SK-N-SH (cell line): Measurements from ENCODE around the gene PLCG2. TPM values are rescaled to one million over a fixed set of nuclear protein-coding genes. Genes with fewer than 3 reads are reported as not detected.

Source experiments
- CTCF ChIA-PET: fragments of 300-600, 350-600 bp; formaldehyde crosslinking; extraction: SDS; loops from one replicate; lab custom pipeline; 2021; lab: Yijun Ruan, JAX
- POLR2A ChIA-PET: fragments of 350-600 bp; sonication (Branson Sonifier 250); formaldehyde crosslinking; extraction: SDS; loops from one replicate; lab custom pipeline; 2020; ENCODE audit warnings: antibody characterized with exemption, inconsistent platforms; lab: Yijun Ruan, JAX
- DNase-seq: peaks from one replicate; pipeline ENCODE4 v3.0.0; 2012
- H2AFZ ChIP-seq: fragments of 200-600 bp; sonication (generic); 2 replicates; pipeline ENCODE4 v1.8.1; 2016; ENCODE audit warnings: antibody characterized with exemption, mild to moderate bottlenecking, low read depth
- H3F3A ChIP-seq: fragments of 200-600 bp; sonication (generic); replicated peaks from 2 replicates; pipeline ENCODE3; 2016; ENCODE audit warnings: antibody characterized with exemption, mild to moderate bottlenecking; ENCODE audit not compliant: insufficient read depth
- H3K27ac ChIP-seq, 2 experiments: fragments of 200-500 bp in 1 of 2; fragments of 200-600 bp in 1 of 2; sonication (Bioruptor generic) in 1 of 2; sonication (generic), shearing (Covaris generic) in 1 of 2; 2 replicates each; pipeline versions ENCODE4 v1.5.1 to v1.6.1; 2014 to 2016; ENCODE audit warnings: low read depth in 2 of 2, inconsistent platforms in 1 of 2, low read length in 1 of 2, mild to moderate bottlenecking in 1 of 2, mixed read lengths in 1 of 2
- H3K27me3 ChIP-seq: fragments of 200-600 bp; sonication (generic), shearing (Covaris generic); 2 replicates; pipeline ENCODE4 v1.6.1; 2016; ENCODE audit warnings: mixed run types; ENCODE audit not compliant: insufficient read depth
- H3K36me3 ChIP-seq, 2 experiments: fragments of 200-500 bp in 1 of 2; fragments of 200-600 bp in 1 of 2; sonication (Bioruptor generic) in 1 of 2; sonication (generic) in 1 of 2; replicated peaks in 1 of 2; 2 replicates each; pipeline versions ENCODE3 to v1.5.1; 2014 to 2016; ENCODE audit warnings: low read length in 1 of 2, mild to moderate bottlenecking in 1 of 2; ENCODE audit not compliant: insufficient read depth in 2 of 2, control insufficient read depth in 1 of 2
- H3K4me1 ChIP-seq, 2 experiments: fragments of 200-500 bp in 1 of 2; fragments of 200-600 bp in 1 of 2; sonication (Bioruptor generic) in 1 of 2; sonication (generic), shearing (Covaris generic) in 1 of 2; 2 replicates each; pipeline versions ENCODE4 v1.5.1 to v1.6.1; 2014 to 2016; ENCODE audit warnings: low read depth in 1 of 2, low read length in 1 of 2, mixed run types in 1 of 2; ENCODE audit not compliant: insufficient read depth in 2 of 2, control insufficient read depth in 1 of 2
- H3K4me2 ChIP-seq: fragments of 200-600 bp; sonication (generic), shearing (Covaris generic); 2 replicates; pipeline ENCODE4 v1.6.1; 2017; ENCODE audit warnings: mixed run types
- H3K4me3 ChIP-seq, 2 experiments: fragments of 200-500 bp in 1 of 2; fragments of 200-600 bp in 1 of 2; sonication (Bioruptor generic) in 1 of 2; sonication (generic), shearing (Covaris generic) in 1 of 2; 2 replicates each; pipeline versions ENCODE4 v1.5.1 to v1.8.1; 2014 to 2016; ENCODE audit warnings: low read depth in 2 of 2, inconsistent platforms in 1 of 2, low read length in 1 of 2, mild to moderate bottlenecking in 1 of 2, mixed read lengths in 1 of 2, moderate library complexity in 1 of 2
- H3K79me2 ChIP-seq: fragments of 200-600 bp; sonication (generic); 2 replicates; pipeline ENCODE4 v1.8.1; 2017; ENCODE audit warnings: mild to moderate bottlenecking; ENCODE audit not compliant: insufficient read depth
- H3K9ac ChIP-seq: fragments of 200-600 bp; sonication (generic); 2 replicates; pipeline ENCODE4 v1.6.1; 2017; ENCODE audit warnings: mixed run types
- H3K9me2 ChIP-seq: fragments of 200-600 bp; sonication (generic); 2 replicates; pipeline ENCODE4 v1.6.1; 2017; ENCODE audit warnings: mixed run types
- H3K9me3 ChIP-seq: fragments of 200-600 bp; sonication (generic); 2 replicates; pipeline ENCODE4 v1.6.1; 2017; ENCODE audit warnings: mixed run types, mild to moderate bottlenecking, moderate library complexity
- H4K20me1 ChIP-seq: fragments of 200-600 bp; sonication (generic); 2 replicates; pipeline ENCODE4 v1.6.1; 2017; ENCODE audit warnings: mild to moderate bottlenecking, mixed run types; ENCODE audit not compliant: insufficient read depth
- ELF1 ChIP-seq: IDR thresholded peaks from 2 replicates; pipeline ENCODE4 v1.4.0; 2012
- EZH2phosphoT487 ChIP-seq: fragments of 200-600 bp; sonication (generic); IDR thresholded peaks from 2 replicates; pipeline ENCODE4 v1.6.1; 2017; ENCODE audit warnings: low read depth, mixed run types, mild to moderate bottlenecking, antibody characterized with exemption, moderate library complexity, borderline replicate concordance
- FOSL2 ChIP-seq: IDR thresholded peaks from 2 replicates; pipeline ENCODE4 v1.4.0; 2012; ENCODE audit warnings: low read depth, mild to moderate bottlenecking, moderate library complexity, borderline replicate concordance
- GABPA ChIP-seq: IDR thresholded peaks from 2 replicates; pipeline ENCODE4 v1.4.0; 2012; ENCODE audit warnings: low read depth, mild to moderate bottlenecking
- GATA2 ChIP-seq: sonication (generic); formaldehyde crosslinking; IDR thresholded peaks from 2 replicates; pipeline ENCODE4 v1.5.0; 2020; ENCODE audit warnings: mild to moderate bottlenecking, missing genetic modification reagents
- JUND ChIP-seq: IDR thresholded peaks from 2 replicates; pipeline ENCODE4 v1.4.0; 2012
- MEF2A ChIP-seq: IDR thresholded peaks from 2 replicates; pipeline ENCODE4 v1.4.0; 2012; ENCODE audit warnings: low read depth, borderline replicate concordance
- MXI1 ChIP-seq: IDR thresholded peaks from 2 replicates; pipeline ENCODE4 v1.6.1; 2012; ENCODE audit warnings: mild to moderate bottlenecking, low read depth, low read length, improper control_type of control experiment
- NFIC ChIP-seq: IDR thresholded peaks from 2 replicates; pipeline ENCODE4 v1.4.0; 2012; ENCODE audit warnings: borderline replicate concordance
- NRF1 ChIP-seq: IDR thresholded peaks from 2 replicates; pipeline ENCODE4 v1.6.1; 2012; ENCODE audit warnings: low read depth, mild to moderate bottlenecking, low read length
- POLR2AphosphoS5 ChIP-seq: IDR thresholded peaks from 2 replicates; pipeline ENCODE4 v1.6.1; 2012; ENCODE audit warnings: low read depth, low read length
- RCOR1 ChIP-seq: fragments of 150-350 bp; IDR thresholded peaks from 2 replicates; pipeline ENCODE4 v1.6.1; 2017; ENCODE audit warnings: antibody characterized with exemption, low read length
- RFX5 ChIP-seq: IDR thresholded peaks from 2 replicates; pipeline ENCODE4 v1.6.1; 2012; ENCODE audit warnings: mild to moderate bottlenecking, improper control_type of control experiment, low read length
- TAF1 ChIP-seq: IDR thresholded peaks from 2 replicates; pipeline ENCODE4 v1.6.1; 2012; ENCODE audit warnings: low read depth, mild to moderate bottlenecking, low read length, moderate library complexity, borderline replicate concordance
- TCF12 ChIP-seq: IDR thresholded peaks from 2 replicates; pipeline ENCODE4 v1.4.0; 2012
- YY1 ChIP-seq: IDR thresholded peaks from 2 replicates; pipeline ENCODE4 v1.4.0; 2012; ENCODE audit warnings: low read depth, mild to moderate bottlenecking
- WGBS: methylation state at CpG from one replicate; pipeline ENCODE4 v1.1.6; 2017; ENCODE audit warnings: low lambda C conversion rate; 5-methylcytosine and 5-hydroxymethylcytosine counted together
- polyA plus RNA-seq, 3 experiments: library from polyadenylated mRNA; depleted of rRNA; stranded (reverse); fragments of >200 nt; gene quantifications; 2 replicates each; pipeline ENCODE4 v1.2.3, GENCODE V29; 2012
- TF ChIP-seq, protein P1 (sequence below): IDR thresholded peaks from 2 replicates; pipeline ENCODE4 v1.4.0; 2012; ENCODE audit warnings: low read depth, borderline replicate concordance
- TF ChIP-seq, protein P2 (sequence below): IDR thresholded peaks from 2 replicates; pipeline ENCODE4 v1.4.0; 2012; ENCODE audit warnings: low read depth, borderline replicate concordance
- TF ChIP-seq, protein P3 (sequence below): IDR thresholded peaks from 2 replicates; pipeline ENCODE4; 2012
- TF ChIP-seq, protein P4 (sequence below): IDR thresholded peaks from 2 replicates; pipeline ENCODE4 v1.4.0; 2012; ENCODE audit warnings: low read depth
- TF ChIP-seq, protein P5 (sequence below): fragments of 150-350 bp; IDR thresholded peaks from 2 replicates; pipeline ENCODE4 v1.6.1; 2016; ENCODE audit warnings: mild to moderate bottlenecking, low read depth, low read length

Gene PLCG2
- polyA plus RNA-seq, 1 of the 3 experiments (the other 2 are of a cell fraction) = 0.23 TPM

DNA sequence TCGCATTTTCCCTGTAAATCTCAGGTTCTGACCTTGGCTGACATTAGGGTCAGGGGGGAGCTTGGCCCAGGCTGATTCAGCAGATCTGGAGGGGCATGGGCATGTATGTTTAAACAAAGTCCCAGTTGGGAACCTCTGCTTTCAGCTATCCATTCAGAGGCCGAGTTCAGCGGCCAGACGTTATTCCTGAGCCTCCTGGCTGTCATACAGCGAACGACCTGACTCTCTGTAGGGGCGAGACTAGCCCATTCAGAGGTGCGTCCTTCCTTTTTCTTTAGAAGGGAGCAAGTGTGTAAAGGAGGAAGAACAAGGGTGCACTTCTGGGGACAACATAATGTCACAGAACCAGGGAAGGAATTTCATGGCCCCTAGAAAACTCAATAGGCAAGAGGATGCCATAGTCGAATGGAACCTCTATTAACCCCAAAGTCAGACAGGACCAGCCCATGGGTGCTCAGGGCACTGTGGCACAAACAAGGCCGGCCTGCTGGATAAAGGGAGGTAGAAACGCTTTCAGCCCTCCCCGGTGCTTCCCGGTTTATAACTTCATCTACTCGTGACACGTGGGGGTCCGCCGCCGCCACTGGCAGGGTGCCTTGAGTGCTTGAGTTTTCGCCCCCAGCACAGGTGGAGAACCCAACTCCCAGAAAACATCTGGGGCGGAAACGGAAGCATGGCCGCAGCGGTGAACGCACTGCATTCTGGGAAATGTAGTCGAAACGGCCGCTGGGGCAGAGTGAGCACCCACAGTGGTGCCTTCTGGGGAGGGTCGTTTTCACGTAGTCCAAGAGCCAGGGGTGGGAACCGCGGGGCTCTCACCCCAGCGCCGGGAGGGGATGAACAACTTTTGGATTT is 33.2 kb upstream of the PLCG2 start:
- peaks cover 0 to 4% of the 10 kb centered on the region in 2 experiments; a peak in 1 of 4 replicates for H3K4me1 ChIP-seq
- ChIA-PET CTCF (interaction anchor here (1.2 to 2.5 kb wide), 2 partner anchors 16 to 22 kb away, joined by 4 to 8 read pairs; no protein-coding TSS in a partner anchor), POLR2A (no interaction called here)
- TF ChIP-seq POLR2AphosphoS5 = peak; percentile 56
- TF ChIP-seq, protein P1, sequence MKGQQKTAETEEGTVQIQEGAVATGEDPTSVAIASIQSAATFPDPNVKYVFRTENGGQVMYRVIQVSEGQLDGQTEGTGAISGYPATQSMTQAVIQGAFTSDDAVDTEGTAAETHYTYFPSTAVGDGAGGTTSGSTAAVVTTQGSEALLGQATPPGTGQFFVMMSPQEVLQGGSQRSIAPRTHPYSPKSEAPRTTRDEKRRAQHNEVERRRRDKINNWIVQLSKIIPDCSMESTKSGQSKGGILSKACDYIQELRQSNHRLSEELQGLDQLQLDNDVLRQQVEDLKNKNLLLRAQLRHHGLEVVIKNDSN = no peak
- TF ChIP-seq JUND = no peak
- TF ChIP-seq YY1 = peak; percentile 67; the same call in 1 of the 2 replicates
- TF ChIP-seq, protein P2, sequence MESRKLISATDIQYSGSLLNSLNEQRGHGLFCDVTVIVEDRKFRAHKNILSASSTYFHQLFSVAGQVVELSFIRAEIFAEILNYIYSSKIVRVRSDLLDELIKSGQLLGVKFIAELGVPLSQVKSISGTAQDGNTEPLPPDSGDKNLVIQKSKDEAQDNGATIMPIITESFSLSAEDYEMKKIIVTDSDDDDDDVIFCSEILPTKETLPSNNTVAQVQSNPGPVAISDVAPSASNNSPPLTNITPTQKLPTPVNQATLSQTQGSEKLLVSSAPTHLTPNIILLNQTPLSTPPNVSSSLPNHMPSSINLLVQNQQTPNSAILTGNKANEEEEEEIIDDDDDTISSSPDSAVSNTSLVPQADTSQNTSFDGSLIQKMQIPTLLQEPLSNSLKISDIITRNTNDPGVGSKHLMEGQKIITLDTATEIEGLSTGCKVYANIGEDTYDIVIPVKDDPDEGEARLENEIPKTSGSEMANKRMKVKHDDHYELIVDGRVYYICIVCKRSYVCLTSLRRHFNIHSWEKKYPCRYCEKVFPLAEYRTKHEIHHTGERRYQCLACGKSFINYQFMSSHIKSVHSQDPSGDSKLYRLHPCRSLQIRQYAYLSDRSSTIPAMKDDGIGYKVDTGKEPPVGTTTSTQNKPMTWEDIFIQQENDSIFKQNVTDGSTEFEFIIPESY = no peak
- TF ChIP-seq, protein P3, sequence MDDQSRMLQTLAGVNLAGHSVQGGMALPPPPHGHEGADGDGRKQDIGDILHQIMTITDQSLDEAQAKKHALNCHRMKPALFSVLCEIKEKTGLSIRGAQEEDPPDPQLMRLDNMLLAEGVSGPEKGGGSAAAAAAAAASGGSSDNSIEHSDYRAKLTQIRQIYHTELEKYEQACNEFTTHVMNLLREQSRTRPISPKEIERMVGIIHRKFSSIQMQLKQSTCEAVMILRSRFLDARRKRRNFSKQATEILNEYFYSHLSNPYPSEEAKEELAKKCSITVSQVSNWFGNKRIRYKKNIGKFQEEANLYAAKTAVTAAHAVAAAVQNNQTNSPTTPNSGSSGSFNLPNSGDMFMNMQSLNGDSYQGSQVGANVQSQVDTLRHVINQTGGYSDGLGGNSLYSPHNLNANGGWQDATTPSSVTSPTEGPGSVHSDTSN = no peak
- TF ChIP-seq FOSL2 = no peak
- no peak for TF ChIP-seq RCOR1
- TF ChIP-seq TAF1 = peak; percentile 35; the same call in 1 of the 2 replicates
- TF ChIP-seq GATA2 (CRISPR knock-in tag) = no peak
- TF ChIP-seq, protein P4, sequence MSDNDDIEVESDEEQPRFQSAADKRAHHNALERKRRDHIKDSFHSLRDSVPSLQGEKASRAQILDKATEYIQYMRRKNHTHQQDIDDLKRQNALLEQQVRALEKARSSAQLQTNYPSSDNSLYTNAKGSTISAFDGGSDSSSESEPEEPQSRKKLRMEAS = peak; percentile 40; the same call in 1 of the 2 replicates
- TF ChIP-seq, protein P5, sequence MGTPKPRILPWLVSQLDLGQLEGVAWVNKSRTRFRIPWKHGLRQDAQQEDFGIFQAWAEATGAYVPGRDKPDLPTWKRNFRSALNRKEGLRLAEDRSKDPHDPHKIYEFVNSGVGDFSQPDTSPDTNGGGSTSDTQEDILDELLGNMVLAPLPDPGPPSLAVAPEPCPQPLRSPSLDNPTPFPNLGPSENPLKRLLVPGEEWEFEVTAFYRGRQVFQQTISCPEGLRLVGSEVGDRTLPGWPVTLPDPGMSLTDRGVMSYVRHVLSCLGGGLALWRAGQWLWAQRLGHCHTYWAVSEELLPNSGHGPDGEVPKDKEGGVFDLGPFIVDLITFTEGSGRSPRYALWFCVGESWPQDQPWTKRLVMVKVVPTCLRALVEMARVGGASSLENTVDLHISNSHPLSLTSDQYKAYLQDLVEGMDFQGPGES = no peak
- no peak for TF ChIP-seq MXI1
- TF ChIP-seq NRF1 = no peak
- no peak for TF ChIP-seq RFX5
- no peak for TF ChIP-seq NFIC
- peak; percentile 58 for TF ChIP-seq ELF1
- TF ChIP-seq TCF12 = no peak
- TF ChIP-seq EZH2phosphoT487 = no peak
- TF ChIP-seq GABPA = peak; percentile 93
- TF ChIP-seq MEF2A = no peak
- no peak overlapping the region for H3K9ac ChIP-seq
- peak overlapping the region; percentile 97 for H2AFZ ChIP-seq
- peak overlapping the region; percentile 70 for H3K4me2 ChIP-seq
- no peaks in the 10 kb centered on the region for H3K79me2 ChIP-seq
- H3K9me2 ChIP-seq = no peaks in the 10 kb centered on the region
- 33% methylated on average over 20 of the region's 33 CpGs for WGBS
- no peaks in the 10 kb centered on the region; the same call in 1 of the 2 replicates for H3K27me3 ChIP-seq
- H3K27ac ChIP-seq = no peak overlapping the region
- peak overlapping the region; percentile 45 to 54 for H3K4me3 ChIP-seq
- H3F3A ChIP-seq = no peaks in the 10 kb centered on the region
- no peaks in the 10 kb centered on the region for H4K20me1 ChIP-seq
- peak; percentile 87 for DNase-seq
- H3K9me3 ChIP-seq = no peaks in the 10 kb centered on the region
- H3K36me3 ChIP-seq = no peaks in the 10 kb centered on the region
